ENCODE results near the gene KCP. TPM values are rescaled to one million over a fixed set of nuclear protein-coding genes. Genes with fewer than 3 reads are reported as not detected.

Gene KCP
- total RNA-seq, 1 experiment from 2014 or later = 5.3 TPM

- Histone ChIP-seq H2BK120ac (ENCODE audit: low read depth, low read length, poor library complexity, severe bottlenecking) (no peak overlapping the region), H3T11ph (ENCODE audit: low read length) (no peak overlapping the region), H3K18ac (ENCODE audit: insufficient read length, low read depth, low read length) (no peak overlapping the region), H3K79me1 (ENCODE audit: insufficient read depth, low read depth, low read length, poor library complexity, severe bottlenecking) (no peaks in the 10 kb centered on the region), H4K5ac (ENCODE audit: insufficient read length, low read depth, low read length) (no peak overlapping the region), H3K27me3 (ENCODE audit: insufficient read depth, low read length) (peaks cover 20% of the 10 kb centered on the region; the same call in 1 of the 2 replicates), H3K56ac (ENCODE audit: insufficient read length, low read depth, low read length) (no peak overlapping the region), H4K8ac (replicated peaks; ENCODE audit: insufficient read length, low read depth, low read length) (no peak overlapping the region), H2BK5ac (ENCODE audit: insufficient read length, low read length) (no peak overlapping the region), H2BK12ac (ENCODE audit: insufficient read length, low read depth, low read length) (no peak overlapping the region), H3K4me2 (ENCODE audit: insufficient read depth, insufficient read length, low read length) (no peak overlapping the region), H2AFZ (ENCODE audit: low read length) (no peak overlapping the region), H2AK5ac (ENCODE audit: insufficient read length, low read length) (no peak overlapping the region), H3K4me1 (ENCODE audit: insufficient read depth, low read length) (no peaks in the 10 kb centered on the region), H4K20me1 (ENCODE audit: control insufficient read depth, insufficient read depth, insufficient read length) (no peaks in the 10 kb centered on the region), H3K27ac (ENCODE audit: insufficient read length, low read depth, low read length) (no peak overlapping the region), H3K9me3 (ENCODE audit: control insufficient read depth, low read depth, low read length) (no peaks in the 10 kb centered on the region), H3K4ac (ENCODE audit: low read depth, low read length) (no peak overlapping the region), H3K23ac (ENCODE audit: insufficient read length, low read depth, low read length) (no peak overlapping the region), H3K9ac (ENCODE audit: extremely low read depth, insufficient read length, low read length) (no peak overlapping the region), H2BK20ac (ENCODE audit: low read depth, low read length, poor library complexity, severe bottlenecking) (no peak overlapping the region), H4K91ac (ENCODE audit: insufficient read length, low read depth, low read length) (no peak overlapping the region), H2BK15ac (ENCODE audit: low read depth, low read length) (no peak overlapping the region), H3K79me2 (ENCODE audit: insufficient read depth, low read length) (no peaks in the 10 kb centered on the region), H3K14ac (ENCODE audit: insufficient read depth, low read length) (no peak overlapping the region), H3K23me2 (ENCODE audit: insufficient read length, low read depth, low read length, poor library complexity, severe bottlenecking) (peaks cover 5% of the 10 kb centered on the region)
- Mint-ChIP-seq H3K36me3 (ENCODE audit: insufficient read depth in 1 of 3, low read depth in 3 of 3) (no peaks in the 10 kb centered on the region), H3K27ac (no peak overlapping the region), H3K27me3 (ENCODE audit: low read depth) (peaks cover 79% of the 10 kb centered on the region), H3K4me1 (peaks cover 13 to 20% of the 10 kb centered on the region in 2 experiments), H3K4me3 (peak overlapping the region; percentile 50 to 77; a peak in 4 of 5 replicates), H3K9me3 (0 out of 5 replicates have a peak, but pooled peaks cover 0 to 2% of the 10 kb centered on the region in 2 experiments)
- no peak for TF ChIP-seq CTCF (conservative IDR thresholded peaks at IDR 0.05)
- DNase-seq = no peak
- no CpG with 5 or more reads among the region's 4 CpGs for WGBS (ENCODE audit: extremely low coverage, insufficient read length, low lambda C conversion rate)
These were observed 26.3 kb upstream of the KCP start for GRCh38 chr7:128936798-128937197.
